NCI-H1694 (cell line): ENCODE measurements around the gene TBC1D22A.
A peak's percentile ranks its signal among the peaks of the same experiment; 100 is the strongest.

ENCODE experiments used
- DNase-seq: peaks from one replicate; lab custom pipeline; 2025; lab: John Stamatoyannopoulos, UW

Gene TBC1D22A

GRCh38 chr22:46753360-46753759 lies 9.1 kb upstream of the TBC1D22A start:
- DNase-seq, result no peak

- no peak for DNase-seq
Observed at GRCh38 chr22:46753761-46754109, 8.7 kb upstream of the TBC1D22A start.

GRCh38 chr22:46754110-46754799 lies 8.2 kb upstream of the TBC1D22A start:
- DNase-seq, result no peak

- no peak for DNase-seq
Observed at GRCh38 chr22:46754826-46755225, 7.6 kb upstream of the TBC1D22A start.

DNA sequence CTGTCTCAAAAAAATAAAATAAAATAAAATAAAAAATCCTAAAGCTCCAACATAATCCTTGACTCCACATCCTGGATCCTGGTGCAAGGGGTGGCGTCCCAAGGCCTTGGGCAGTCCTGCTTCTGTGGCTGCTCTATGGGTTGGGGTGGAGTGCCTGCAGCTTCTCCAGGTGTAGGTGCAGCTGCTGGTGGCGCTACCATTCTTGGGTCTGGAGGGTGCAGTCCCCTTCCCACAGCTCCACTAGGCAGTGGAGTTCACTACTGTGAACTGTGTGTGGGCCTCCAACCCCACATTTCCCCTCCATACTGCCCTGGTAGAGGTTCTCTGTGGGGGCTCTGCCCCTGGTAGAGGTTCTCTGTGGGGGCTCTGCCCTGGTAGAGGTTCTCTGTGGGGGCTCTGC lies 6.9 kb upstream of the TBC1D22A start:
- no peak for DNase-seq

- no peak for DNase-seq
Observed at GRCh38 chr22:46756097-46756496, 6.4 kb upstream of the TBC1D22A start.

DNA sequence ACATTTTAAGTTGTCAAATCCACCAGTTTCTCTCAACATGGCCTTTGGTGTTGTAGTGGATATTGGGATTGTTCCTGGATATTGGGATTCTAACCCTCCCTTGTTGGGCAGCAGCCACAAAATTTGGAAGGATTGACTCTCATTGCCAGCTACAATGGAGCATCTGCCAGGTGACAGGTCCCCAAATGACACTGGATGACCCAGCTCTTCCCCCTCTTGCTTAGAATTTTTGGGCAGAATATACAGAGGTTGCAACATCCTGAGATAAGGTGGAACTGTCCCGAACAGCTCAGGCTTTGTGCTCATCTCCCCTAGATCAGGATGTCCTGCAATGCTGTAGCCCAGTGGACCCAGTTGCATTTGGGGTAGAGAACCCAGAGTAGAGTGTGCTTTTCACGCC lies 5.3 kb upstream of the TBC1D22A start:
- no peak for DNase-seq

DNA sequence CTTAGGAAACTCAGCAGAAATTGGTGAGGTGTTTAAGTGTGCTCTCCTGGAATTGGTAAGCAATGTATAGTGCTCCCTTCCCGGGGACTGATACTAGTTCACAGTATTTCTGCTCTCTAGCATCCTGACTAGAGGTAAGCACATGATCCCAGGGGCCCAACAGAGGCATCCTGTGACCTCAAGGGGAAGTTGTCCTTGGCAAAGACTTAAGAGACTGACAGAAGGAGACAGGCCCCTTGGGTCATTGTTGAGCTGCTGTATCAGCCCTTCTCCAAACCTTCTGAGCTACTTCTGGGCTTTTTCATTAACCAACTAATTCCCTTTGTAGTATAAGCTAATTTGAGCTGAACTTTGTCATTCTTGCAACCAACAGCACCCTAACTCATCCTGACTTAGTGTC lies 4.3 kb upstream of the TBC1D22A start:
- DNase-seq, result no peak

DNA sequence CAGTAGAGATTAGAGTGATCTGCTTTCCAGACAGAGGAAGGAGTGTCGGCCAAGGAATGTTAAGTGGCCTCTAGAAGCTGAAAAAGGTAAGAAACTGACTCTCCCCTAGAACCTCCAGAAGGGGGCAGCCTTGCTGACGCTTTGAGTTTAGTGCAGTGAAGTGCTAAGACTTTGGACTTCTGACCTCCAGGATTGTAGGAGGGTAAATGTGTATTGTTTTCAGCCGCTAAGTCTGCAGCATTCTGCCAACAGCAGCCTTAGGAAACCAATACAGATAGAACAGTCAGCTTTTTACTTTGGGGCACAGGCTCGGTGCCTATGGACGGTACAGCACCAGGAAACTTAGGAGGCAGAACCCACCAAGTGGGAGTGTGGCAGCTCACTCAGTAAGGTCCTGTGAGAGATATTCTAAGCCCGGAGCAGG lies 3.6 kb upstream of the TBC1D22A start:
- DNase-seq, result peak; percentile 26

GRCh38 chr22:46761017-46761416 lies 1.4 kb upstream of the TBC1D22A start:
- no peak for DNase-seq

- no peak for DNase-seq
Observed at GRCh38 chr22:46761539-46762237, 762 bp upstream of the TBC1D22A start.

- DNase-seq, result no peak
Observed at GRCh38 chr22:46763051-46763705, 728 bp downstream of the TBC1D22A start.

DNA sequence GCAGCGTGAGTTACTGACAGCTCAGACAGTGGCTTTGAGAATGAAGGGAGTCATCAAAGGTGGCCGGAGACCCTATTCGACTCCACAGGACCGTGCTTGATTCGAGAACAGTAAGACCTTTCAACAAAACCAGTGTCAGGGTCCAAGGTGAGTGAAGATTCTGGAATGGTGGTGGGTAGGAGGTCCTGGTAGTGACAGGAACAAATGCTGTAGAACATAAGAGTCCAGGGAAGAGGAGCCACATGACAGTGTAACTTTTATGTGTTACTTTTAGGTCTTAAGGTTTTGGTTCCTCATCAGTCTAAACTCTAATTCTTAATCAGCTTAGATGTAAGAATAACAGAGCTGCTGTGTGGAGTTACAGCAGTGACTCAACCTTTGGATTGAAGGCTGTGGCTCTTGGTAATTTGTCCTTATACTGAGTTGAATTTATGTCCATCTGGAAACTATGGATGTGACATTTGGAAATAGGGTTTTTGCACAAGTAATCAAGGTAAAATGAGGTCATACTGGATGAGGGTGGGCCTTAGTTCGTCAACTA lies 1.8 kb downstream of the TBC1D22A start:
- no peak for DNase-seq

- DNase-seq, result no peak
Observed at GRCh38 chr22:46764779-46765485, 2.5 kb downstream of the TBC1D22A start.

DNA sequence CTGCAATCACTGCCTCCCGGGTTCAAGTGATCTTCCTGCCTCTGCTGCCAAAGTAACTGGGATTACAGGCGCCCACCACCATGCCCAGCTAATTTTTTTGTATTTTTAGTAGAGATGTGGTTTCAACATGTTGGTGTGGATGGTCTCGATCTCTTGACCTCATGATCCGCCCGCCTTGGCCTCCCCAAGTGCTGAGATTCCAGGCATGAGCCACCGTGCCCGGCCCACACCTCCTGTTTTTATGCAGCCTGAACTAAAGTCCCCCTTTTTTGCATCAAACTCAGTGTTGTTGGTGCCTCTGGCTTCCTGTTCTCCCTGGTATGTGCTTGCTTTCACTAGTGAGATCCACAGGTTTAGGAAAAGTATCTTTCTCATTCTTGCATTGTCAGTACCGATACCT lies 4.2 kb downstream of the TBC1D22A start:
- no peak for DNase-seq

DNA sequence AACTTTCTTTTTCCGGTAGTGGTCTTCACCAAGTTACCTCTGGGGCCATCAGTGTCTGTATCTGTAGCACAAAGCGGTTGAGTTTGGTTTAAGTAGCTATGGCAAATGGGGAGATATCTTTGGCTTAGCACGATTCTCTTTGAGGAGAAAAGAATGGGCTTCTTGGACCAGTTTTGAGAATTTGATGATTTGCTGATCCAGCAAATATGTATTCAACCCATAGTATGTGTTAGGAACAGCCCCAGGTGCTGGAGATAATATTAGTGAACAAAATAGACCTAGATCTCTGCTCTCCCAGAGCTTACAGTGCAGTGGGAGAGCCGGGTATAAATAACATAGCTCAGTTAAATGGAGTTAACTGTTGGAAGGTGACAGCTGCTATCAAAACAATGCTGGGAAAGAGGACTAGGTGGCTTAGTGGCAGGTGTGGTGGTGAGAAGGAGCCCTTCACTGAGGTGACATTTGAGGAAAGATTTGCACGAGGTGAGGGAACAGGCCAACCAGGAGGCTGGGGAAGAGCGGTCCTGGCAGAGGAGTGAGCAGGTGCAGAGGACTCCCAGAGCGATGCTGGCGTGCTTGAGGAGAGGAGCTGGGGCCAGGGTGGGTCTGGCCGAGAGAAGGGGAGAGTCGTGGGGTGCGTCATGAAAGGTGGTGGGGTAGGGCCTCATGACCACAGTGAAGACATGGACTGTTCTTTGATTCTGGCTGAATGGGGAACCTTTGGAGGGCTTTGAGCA lies 5.0 kb downstream of the TBC1D22A start:
- DNase-seq, result no peak

- DNase-seq, result peak; percentile 39
Observed at GRCh38 chr22:46769191-46769675, 6.8 kb downstream of the TBC1D22A start.

- no peak for DNase-seq
Observed at GRCh38 chr22:46769706-46770105, 7.3 kb downstream of the TBC1D22A start.

- DNase-seq, result no peak
Observed at GRCh38 chr22:46770151-46770641, 7.7 kb downstream of the TBC1D22A start.

GRCh38 chr22:46770726-46771125 lies 8.3 kb downstream of the TBC1D22A start:
- no peak for DNase-seq

DNA sequence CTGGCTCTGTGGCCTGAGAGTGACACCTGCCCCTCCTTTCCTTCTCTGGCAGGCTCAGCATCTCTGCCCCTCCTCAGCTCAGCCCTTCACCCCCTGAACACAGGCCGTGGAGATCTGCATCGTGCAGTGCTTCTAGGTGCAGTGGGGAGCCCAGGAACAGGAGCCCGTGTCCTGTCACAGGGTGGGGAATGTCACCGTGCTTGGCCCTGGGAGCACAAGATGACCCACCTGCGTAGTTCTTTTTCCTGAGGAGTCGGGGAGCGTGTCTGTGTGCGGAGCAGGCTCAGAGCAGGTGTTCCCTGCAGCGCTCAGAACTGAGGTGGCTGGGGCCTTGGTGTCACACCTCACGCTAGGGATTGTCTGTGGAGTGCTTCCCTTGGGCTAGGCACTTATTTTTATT lies 10.6 kb downstream of the TBC1D22A start:
- DNase-seq, result no peak
